Activated CD4-positive, alpha-beta T cell treated with anti-CD3 and anti-CD28 coated beads for 24 hours (primary cell): ENCODE results near the gene YIPF3.
A peak's percentile ranks its signal among the peaks of the same experiment; 100 is the strongest.
"Not testable (repeated sequence)": the region's sequence is repeated elsewhere in the genome, so short reads cannot be mapped to it uniquely, and the experiment has no call there.

Experiments
- DNase-seq, 2 donors: peaks; one replicate each; pipeline ENCODE4 v3.0.0-alpha.2; 2020; ENCODE audit warnings: low read depth in 2 of 2

Gene YIPF3

DNA sequence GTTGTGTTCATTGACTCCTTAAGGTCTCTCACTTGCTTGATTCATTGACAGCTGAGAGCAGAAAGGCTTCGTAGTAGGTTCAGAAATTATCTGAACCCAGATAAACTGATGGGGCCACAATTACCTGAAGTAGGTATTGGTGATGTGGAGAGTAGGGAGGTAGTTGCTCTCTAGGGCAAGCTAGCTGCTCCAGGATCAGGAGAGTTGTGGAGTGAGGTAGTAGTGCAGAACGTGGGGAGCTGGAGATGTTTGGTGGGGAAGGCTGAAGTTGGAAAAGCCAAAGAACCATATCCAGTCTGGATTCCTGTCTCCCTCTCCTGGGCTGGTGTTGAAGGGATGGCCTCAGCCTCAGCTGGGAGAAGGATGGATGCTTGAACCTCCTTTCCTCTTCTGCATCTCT, 23.5 kb downstream of the YIPF3 start:
- no peak for DNase-seq

DNA sequence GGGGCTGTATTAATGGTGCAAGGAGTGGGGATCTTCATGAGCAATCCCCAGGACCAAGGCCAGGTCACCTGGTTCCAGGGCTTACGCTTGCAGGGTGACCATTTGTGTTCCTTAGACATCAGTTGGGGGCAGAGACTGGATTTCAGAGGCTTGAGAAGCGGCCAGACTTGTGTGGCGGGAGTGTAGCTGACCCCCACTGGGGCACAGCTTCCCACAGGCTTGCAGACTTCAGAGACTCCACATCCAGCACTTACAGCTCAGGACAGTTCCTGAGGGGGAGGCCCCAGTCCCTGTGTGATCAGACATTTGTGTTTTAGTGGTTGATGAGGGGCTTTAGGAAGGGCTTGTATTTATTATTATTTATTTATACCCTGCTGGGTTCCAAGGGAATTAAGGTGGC, 24.1 kb downstream of the YIPF3 start:
- DNase-seq = no peak

DNA sequence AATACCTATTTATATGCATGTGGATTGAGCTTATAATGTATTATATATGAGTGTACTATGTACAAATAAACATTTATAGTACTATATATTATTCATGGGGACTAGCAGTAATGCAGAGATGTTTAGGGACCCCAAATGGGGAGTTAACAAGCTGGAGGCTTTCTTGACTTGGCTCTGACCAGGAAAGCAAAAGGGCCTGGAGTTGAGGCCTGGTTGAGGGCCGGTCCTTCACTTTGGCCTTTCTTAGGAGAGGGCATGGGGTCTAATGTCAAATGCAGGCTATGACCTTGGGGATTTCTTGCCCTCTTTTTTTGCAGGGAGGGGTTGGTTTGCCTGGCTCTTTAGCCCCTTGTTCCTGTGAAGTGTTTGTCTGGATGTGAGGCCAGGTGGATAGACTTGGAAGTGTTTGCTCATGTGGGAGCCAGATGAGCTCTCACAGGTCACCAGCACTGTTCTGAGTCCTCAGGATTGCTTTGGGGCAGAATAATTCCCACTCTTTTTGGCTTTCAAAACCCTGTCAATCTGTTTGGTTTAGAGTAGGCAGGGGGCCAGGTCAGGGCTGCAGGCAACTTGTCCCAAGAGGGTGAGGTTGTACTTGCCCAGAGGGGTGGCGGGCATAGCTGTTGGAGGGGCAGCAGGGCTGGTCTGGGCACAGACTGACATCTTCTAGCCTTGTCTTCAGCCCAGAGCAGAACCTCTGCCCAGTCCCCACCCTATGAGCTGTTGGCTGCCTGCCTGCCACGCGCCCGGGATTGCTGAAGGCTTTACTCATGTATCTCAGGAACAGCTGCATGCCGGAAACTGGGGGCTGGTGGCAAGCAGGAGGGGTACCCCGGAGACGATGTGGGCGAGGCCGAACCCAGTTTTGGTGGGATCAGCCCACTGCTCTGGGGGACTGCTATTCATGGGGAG, 24.7 kb downstream of the YIPF3 start:
- DNase-seq = no peak

DNA sequence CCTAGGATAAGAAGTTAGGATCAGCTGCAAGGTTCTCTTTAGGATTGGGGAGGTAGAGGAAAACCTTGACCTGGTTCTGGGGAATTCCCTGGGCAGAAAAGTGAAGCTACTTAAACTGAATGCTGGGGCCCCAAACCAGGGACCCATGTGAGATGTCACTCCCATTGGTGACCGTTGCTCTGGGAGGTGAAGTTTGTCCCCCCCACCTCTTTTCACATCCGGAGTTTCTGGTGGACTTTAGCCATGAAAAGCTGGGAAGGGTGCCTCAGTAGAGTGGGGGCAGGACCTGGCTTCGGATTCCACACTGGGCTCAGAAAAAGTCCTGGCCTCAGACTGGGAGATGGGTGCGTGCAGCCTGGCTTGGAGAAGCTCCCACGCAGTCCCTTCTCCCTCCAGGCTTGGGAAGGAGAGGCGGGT, 26.2 kb downstream of the YIPF3 start:
- DNase-seq = no peak

DNA sequence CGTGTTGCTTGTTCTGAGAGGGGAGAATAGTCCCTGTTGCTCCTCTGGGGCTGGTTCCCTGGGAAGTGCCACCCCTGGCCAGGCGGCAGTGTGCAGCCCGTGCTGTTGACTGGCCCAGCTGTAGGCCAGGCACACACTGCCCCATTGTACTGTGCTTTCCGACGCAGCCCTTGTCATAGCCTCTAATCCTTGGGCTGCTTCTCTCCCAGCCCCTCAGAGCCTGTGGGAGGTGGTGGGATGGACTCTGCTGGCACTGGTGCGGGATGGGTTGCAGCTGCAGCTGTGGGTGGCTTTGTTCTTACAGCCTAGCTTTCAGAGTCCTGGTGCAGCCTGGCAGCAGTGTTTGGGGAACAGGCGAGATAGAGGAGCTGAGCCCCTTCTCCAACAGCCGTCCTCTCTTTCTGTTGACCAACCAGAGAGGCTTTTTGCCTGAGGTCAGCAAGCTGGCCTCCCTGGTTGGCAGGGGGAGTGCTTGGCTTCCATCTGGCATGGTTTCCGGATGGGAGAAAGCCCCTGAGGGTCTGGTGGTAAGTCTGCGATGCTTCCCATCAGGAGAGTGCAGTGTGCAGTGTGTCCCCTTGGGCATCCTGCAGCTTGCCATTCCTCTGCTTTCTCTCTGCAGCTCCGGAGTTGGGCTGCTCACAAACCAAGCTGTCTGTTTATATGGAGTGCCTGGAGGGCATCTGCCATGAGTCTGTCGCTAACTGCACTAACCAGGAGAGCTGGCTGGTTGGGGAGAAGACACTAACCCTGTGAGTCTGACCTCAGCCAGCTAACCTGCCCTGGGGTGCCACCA, 27.3 kb downstream of the YIPF3 start:
- no peak for DNase-seq

DNA sequence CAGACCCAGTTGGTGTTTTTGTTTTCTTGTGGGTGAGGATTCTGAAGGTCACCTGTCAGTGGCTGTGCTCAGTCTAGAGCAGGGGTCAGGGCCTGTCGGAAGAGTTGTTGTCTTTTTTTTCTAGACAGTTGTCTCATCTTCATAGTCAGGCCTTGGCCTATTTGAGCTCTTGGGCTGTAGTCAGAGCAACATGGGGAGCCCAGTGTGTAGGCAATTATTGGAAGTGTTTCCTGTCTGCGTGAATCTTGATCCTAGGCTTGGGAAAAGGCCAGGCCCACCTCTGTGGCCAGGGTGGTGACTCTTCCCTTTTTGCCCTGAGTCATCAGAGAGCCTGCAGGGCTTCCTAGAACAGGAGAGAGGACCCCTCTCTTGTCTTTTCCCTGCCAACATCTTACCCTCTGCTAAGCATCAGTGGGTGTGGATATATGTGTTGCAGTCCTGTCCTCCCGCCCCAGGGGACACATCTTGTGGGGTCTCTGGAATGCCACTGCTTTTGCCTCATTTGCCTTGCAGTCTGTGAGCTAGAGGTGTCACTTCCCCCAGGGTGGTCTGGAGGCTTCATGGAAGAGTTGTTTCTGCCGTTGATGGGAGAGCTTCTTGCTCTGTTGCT, 28.0 kb downstream of the YIPF3 start:
- no peak for DNase-seq

DNA sequence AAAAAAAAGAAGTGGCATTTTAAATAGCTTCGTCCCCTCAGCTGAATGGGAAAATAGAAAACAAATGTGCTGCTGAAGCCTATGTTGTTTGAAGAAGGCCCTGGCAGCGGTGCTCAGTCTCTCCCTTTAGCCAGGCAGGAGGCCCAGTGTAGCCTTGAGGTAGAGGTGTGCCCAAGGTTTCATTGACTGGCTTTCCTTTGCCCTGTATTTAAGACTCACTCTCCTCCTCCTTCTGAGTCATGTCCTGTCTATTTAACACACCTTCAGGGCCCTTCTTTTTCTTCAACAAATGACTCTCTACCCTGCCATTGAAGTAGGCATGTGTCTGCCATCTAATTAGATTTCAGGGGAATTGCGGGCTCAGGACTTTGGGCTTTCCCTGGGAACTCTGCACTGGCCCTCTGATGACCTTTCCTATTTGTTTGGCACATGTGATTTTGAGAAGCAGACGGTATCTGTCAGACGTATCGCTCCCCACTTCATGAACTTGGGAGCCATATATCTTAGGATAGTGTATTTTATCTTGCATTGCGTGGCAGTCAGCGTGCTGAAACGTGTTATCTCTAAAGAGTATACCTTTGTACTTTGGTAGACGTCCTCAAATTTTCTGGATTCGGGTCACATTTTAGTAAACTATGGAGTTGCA, 35.0 kb downstream of the YIPF3 start:
- no peak for DNase-seq

DNA sequence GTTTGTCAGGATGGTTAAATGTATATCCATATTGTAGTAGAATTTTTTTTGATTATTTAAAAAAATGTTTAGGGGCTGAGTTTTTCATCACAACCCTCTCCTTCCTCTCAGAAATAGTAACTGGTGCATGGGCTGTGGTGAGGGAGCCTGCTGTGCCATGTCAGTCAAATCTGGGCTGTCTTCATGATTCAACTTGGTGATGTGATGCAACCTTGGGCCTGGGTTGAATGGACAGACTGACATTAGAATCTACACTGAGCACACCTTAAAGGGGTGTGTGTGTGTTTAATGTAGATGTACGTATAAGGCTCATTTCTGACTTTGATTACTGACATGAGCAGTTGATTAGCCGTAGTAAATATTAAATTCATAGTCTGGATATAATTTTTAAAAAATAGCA, 35.7 kb downstream of the YIPF3 start:
- no peak for DNase-seq

DNA sequence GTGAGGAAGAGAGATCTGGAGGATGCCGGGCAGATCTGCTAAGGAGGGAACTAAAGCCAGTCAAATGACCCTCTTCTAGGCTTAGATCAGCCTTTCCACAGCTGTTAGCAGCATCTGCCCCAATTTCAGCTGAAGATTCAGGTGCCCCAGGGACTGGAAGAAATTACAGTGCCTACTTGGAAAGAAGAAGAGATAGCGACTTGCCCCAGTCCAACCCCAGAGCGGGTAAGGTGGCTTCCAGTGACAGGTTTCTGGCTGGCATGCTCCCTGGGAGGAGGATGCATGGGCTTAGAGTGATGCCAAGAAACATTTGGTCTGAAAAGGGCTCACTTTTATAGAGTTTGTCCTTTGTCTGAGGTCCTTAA, 38.7 kb downstream of the YIPF3 start:
- no peak for DNase-seq

DNA sequence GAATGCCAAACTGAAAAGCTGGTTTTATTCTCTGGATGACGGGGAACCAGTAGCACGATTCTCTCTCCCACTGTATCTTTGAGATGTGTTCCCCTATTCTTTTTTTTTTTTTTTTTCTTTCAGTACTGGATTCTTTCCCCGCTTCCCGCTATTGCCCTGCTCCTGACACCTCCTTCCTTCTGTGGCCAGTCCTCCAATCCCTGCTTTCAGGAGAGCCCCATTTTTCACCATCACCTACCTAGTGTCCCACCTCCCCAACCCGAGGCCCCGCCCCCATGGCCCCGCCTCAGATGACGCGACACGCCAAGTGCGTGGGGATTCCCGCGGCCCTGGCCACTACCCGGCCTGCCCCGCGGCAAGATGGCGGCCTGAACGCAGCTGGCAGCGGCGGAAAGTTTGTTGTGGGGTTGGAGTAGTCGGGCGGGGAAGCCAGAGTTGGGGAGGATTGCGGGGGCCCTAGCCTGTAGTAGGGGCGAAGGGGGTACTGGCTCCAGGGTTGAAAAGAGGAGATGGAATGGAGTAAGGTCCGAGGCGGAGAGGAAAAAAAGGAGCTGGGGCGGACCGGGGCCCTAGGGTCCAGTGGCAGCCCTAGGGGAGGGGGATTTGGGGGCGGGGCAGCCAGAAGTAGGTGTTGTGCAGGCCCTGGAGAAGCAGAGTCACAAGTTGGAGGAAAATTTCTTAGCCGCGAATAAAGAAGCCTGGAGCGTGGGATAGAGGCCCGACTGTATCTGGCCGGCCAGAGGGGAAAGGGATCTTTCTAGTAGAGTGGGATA, 39.3 kb downstream of the YIPF3 start, which contains the start of gene TJAP1:
Gene TJAP1, plus strand, starts transcription at position 336 of the 773 bp plus-strand sequence. CDS start 21,432 bp downstream, outside the sequence.
- peak; percentile 98 for DNase-seq

DNA sequence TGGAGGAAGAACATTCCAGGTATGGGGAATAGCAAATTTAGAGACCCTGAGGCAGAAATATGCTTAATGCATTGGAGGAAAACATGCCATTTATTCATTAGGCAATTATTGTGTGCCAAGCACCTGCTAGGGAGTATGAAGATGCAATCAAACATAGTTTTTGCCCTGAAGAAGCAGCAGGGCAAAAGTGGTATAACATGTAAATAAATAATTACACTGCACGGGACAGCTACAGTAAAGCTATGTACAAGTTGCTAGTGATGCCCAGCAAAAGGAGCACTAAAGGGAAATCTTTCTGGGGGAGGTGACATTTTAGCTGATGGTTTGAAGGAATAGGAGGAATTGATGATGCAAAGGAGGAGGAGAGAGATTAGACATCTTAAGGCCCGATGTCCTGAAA, 40.0 kb downstream of the YIPF3 start:
- DNase-seq = no peak

DNA sequence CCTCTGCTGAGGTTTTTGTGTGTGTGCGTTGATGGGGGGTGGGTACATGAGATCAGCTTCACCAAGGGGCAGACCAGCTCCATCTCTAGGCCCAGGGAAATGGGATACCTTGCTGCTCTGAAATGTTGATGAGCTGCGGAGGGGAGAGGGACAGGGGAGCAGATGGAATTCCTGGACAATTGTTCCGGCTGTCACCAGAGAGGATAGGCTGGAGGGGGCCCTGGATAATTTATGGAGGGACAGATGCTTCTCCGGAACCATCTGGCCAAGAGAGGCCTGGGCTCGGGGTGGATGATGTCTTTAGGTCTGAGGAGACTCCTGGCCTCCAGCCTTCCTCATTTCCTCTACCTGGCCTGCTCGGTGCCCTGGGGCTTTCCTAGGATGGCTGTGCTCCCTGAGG, 41.2 kb downstream of the YIPF3 start:
- no peak for DNase-seq

DNA sequence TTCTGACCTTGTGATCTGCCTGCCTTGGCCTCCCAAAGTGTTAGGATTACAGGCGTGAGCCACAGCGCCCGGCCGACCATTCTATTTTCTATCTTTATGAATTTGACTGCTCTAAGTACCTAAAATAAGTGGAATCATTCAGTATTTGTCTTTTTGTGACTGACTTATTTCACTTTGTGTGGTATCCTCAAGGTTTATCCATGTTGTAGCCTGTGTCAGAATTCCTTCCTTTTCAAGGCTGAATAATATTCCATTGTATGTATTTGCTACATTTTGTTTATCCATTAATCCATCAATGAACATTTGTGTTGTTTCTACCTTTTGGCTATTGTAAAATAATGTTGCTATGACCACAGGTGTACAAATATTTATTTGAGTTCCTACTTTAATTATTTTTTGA, 44.2 kb downstream of the YIPF3 start:
- no peak for DNase-seq

DNA sequence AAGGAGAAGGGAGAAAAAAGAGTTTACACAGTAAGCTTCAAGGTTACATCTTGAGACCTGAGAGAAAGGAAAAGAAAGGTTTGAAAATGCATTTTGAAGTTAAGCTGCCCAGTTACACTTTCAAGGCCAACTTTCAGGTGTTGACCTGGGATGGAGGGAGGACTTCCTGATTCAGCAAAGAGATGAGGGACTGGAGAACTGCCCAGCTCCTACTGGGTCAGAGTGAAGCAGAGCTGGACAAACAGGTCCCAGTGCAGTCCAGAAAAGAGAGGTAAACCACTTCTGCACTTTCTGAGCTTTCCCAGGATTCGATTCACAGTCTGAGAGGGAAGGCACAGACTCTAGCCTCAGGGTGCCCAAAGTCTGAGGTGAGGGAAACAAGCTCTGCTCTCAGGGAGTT, 45.3 kb downstream of the YIPF3 start:
- no peak for DNase-seq

DNA sequence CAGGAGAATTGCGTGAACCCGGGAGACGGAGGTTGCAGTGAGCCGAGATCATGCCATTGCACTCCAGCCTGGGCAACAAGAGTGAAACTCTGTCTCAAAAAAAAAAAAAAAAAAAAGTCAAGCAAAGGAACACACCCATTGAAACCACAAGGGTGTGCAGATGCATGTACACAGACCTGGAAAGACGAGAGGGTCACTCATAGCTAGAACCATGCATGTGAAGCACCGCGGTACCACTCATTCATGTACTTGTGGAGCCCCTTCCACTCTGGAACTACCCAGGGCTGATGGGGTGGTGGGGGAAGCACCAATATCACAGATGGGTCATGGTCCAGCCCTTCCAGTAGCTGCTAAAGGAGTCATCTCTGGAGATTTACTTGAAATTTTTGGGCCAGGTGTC, 46.8 kb downstream of the YIPF3 start:
- no peak for DNase-seq

DNA sequence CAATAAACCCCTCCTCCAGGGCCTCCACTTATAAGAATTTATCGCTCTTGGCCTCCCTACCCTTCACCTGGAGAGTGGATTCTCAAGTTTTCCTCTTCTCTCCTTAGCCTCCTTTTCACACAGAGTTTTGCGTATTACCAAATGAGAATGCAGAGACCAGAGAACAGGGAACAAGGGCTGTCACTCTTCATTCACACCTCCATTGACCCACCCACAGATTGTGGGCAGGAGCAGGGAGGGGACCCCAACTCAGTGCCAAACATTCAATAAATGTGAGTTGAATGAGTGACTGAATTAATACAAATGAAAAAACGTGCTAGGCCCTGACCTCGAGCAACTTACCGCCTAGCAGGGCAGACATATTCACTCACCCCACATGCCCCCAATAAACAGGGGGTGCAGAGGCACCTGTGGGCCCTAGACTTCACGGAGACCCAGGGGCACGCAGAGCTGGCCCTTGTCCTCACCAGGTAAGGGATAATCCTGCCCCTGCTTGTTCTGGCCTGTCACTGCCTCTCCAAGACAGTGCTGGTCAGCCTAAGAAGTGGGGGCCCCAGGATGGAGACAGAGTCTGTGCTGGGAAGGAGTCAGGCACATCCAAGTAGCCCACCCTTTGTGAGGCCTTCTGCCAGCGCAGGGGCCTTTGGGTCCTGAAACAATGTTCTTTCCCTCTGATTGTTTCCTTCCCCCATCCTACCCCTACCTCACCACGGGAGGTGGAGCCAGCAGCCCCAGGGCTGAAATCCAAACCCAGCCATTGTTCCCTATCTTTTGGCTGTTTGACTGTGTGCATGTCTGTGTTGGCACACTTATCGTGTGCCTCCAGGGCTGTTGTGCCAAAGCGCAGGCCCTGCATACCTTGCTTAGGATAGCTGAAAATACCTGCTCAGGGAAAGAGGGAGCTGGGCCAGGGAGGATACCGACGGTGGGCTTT, 47.7 kb downstream of the YIPF3 start:
- no peak for DNase-seq

DNA sequence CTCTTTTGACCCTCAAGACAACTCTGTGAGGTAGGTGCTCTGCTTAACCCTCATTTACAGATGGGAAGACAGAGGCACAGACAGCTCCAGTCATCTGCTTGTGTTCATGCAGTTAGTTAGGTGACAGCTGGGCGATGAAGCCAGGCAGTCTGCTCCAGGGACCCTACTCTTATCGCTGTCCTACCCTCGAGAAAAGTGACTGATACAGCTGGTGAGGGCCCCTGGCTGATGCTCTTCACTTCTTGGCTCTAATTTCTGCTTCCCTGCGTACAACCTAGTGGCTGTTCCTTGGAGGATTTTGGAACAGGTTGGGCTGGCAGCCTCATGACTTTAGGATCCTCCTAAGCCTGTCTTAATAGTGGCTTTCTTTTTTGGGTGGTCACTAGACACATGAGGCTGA, 48.5 kb downstream of the YIPF3 start:
- no peak for DNase-seq

DNA sequence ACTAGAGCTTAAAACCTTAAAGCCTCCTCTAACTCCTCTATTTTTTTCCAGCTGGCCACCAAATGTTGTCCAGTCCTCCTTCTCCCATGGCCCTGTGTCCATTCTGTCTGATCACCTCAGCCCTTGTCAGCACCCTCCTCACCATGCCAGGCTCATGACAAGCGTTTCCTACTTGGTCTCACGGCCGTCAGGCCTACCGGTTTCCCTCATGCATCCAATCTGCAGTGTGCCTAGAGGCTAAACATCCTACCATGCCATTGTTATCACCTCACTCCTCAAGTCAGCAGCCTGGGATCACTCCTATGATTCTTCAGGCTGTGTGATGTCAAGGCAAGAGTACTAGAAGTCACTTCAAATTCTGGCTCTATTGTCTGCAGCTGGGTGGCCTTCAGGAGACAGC, 49.0 kb downstream of the YIPF3 start:
- no peak for DNase-seq

DNA sequence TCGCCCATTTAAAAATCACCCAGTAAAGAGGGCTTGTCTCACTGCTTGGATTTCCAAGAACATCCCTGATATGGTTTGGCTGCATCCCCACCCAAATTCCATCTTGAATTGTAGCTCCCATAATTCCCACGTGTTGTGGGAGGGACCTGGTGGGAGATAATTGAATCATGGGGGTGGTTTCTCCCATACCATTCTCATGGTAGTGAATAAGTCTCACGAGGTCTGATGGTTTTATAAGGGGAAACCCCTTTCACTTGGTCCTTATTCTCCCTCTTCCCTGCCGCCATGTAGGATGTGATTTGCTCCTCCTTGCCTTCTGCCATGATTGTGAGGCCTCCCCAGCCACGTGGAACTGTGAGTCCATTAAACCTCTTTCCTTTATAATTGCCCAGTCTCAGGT, 49.5 kb downstream of the YIPF3 start:
- DNase-seq = not testable (repeated sequence)

DNA sequence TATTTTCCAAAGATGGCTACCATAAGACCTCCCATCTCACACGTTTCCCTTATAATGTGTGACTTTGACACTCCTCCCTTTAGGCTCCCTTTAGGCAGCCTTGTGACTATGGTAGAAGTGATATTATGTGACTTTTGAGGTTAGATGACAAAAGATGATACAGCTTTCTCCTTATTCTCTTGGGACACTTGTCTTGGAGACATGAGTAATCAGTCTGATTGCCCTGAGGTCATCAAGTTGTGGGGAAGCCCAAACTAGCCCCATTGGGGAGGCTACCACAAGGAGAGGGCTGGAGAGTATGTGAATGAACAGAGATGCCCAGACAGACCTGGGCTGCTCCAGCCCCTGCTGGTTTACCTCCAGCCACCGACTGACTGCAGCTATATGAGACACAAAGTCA, 50.8 kb downstream of the YIPF3 start:
- DNase-seq = no peak
